DMS53 (cell line): ENCODE results near the gene MFSD12.

Experiments
- DNase-seq: peaks from one replicate; lab custom pipeline; 2025; lab: John Stamatoyannopoulos, UW

MFSD12 gene

GRCh38 chr19:3536429-3537100, 20.8 kb downstream of the MFSD12 start:
- no peak for DNase-seq

GRCh38 chr19:3535981-3536380, 21.4 kb downstream of the MFSD12 start:
- no peak for DNase-seq

DNA sequence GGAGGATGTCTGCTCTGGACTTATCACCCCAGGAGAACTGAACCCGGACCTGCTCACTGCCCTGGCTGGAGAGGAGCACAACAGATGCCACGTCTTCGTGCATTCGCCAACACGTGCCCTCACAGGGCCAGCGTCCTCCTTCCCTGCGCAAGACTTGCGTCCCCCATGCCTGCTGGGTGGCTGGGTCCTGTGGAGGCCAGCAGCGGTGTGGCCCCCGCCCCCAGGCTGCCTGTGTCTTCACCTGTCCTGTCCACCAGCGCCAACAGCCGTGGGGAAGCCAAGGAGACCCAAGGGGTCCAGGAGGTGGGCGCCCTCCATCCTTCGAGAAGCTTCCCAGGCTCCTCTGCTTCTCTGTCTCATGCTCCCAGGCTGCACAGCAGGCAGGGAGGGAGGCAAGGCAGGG, 21.8 kb downstream of the MFSD12 start:
- no peak for DNase-seq

- no peak for DNase-seq
These were observed 22.2 kb downstream of the MFSD12 start for GRCh38 chr19:3535235-3535535.

- no peak for DNase-seq
These were observed 22.8 kb downstream of the MFSD12 start for GRCh38 chr19:3534375-3535234.

DNA sequence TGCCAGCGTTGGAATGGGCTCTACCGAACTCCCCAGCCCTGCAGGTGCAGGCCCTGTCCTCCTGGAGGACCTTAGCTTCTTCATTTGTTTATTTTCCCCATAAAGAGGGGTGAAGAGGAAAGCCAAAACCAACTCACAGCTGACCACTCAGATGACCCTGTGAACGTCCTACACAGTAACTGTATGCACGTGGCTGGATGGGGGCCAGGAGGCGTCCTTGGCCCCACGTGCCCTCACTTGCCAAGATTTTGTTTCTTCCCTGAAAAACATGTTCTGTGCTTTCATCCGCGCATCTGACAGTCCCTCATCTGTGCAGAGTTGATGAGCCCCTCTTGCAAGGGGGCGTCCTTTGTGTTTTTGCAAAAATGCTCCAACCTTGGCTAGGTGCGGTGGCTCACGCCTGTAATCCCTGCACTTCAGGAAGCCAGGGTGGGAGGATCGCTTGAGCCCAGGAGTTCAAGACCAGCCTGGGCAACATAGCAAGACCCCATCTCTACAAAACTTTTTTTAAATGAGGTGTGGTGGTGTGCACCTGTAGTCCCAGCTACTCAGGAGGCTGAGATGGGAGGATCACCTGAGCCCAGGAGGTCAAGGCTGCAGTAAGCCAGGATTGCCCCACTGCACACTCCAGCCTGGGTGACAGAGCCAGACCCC, 23.7 kb downstream of the MFSD12 start:
- DNase-seq, result no peak

GRCh38 chr19:3533033-3533432, 24.4 kb downstream of the MFSD12 start:
- no peak for DNase-seq

DNA sequence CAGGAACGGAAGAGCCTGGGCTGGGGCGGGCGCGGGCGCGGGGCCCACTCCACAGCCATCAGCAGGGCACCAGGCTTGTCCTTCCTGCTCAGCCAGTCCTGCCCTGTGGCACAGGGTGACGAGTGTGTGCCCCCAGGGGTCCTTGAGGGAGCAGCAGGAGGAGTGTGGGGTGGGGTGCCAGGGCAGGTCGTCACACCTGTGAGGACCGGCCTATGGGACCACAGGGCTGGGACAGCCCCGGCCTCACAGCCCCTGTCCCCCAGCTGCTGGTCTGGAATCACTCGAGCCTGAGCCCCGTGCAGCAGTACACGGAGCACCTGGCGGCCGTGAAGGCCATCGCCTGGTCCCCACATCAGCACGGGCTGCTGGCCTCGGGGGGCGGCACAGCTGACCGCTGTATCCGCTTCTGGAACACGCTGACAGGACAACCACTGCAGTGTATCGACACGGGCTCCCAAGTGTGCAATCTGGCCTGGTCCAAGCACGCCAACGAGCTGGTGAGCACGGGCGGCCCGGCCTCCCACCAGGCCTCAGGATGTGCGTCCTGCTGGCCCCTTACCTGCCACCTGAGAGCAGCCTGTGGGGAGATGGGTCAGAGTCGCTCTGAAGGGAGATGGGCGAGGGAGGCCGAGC, 25.1 kb downstream of the MFSD12 start:
- DNase-seq, result no peak

DNA sequence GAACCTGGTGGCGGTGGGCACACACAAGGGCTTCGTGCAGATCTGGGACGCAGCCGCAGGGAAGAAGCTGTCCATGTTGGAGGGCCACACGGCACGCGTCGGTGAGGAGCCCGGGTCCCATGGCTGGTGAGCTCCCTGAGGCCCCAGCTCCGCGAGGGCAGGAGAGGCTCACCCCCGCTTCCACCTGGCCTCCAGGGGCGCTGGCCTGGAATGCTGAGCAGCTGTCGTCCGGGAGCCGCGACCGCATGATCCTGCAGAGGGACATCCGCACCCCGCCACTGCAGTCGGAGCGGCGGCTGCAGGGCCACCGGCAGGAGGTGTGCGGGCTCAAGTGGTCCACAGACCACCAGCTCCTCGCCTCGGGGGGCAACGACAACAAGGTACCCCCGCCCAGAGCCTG, 25.7 kb downstream of the MFSD12 start:
- DNase-seq, result no peak

- DNase-seq, result no peak
These were observed 27.0 kb downstream of the MFSD12 start for GRCh38 chr19:3530389-3530788.

- peak; percentile 45 for DNase-seq
These were observed 28.1 kb downstream of the MFSD12 start for GRCh38 chr19:3529299-3529698.

GRCh38 chr19:3528539-3529211, 28.7 kb downstream of the MFSD12 start:
- no peak for DNase-seq

DNA sequence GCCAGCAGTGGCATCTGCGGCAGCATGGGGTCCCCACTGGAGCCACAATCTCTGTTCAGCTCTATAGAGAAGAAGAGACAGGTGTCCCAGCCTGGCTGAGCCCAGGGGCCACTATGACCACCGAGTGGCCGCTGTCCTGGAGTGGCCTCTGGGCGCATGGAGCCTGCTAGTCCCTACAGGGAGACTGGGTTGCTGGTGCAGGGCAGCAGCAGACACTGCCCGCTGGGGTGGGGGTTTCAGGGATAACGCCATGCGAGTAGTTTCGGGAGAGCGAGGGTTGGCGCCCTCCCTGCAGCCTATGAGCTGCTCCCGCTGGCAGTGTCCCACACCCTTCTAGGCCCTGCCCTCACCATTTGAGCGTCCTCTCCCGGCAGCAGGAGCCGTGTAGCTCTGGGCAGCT, 29.3 kb downstream of the MFSD12 start:
- no peak for DNase-seq

DNA sequence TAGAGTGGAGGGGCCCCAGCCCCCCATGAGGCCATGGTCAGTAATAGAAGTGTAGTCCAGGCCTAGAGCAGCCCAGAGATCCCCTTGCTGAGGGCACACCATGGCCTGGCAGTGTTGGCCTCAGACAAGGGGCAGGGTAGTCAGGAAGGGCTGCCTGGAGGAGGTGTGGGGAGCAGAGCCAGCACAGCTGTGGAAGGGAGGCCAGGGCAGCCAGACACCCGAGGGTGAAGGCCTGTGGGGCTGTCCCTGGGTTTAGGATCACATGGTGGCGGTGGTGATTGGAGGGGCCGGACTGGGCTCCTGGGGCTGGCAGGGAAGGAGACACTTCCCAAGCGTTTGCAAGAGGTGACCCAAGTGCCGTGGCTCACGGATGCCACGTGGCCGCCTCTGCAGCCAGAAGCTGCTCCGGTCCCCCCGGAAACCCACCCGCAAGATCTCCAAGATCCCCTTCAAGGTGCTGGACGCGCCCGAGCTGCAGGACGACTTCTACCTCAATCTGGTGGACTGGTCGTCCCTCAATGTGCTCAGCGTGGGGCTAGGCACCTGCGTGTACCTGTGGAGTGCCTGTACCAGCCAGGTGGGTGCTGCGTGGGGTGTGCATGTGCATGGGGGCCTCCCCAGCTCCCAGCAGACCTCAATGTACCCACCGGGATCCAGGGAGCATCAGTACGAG, 30.0 kb downstream of the MFSD12 start:
- no peak for DNase-seq

DNA sequence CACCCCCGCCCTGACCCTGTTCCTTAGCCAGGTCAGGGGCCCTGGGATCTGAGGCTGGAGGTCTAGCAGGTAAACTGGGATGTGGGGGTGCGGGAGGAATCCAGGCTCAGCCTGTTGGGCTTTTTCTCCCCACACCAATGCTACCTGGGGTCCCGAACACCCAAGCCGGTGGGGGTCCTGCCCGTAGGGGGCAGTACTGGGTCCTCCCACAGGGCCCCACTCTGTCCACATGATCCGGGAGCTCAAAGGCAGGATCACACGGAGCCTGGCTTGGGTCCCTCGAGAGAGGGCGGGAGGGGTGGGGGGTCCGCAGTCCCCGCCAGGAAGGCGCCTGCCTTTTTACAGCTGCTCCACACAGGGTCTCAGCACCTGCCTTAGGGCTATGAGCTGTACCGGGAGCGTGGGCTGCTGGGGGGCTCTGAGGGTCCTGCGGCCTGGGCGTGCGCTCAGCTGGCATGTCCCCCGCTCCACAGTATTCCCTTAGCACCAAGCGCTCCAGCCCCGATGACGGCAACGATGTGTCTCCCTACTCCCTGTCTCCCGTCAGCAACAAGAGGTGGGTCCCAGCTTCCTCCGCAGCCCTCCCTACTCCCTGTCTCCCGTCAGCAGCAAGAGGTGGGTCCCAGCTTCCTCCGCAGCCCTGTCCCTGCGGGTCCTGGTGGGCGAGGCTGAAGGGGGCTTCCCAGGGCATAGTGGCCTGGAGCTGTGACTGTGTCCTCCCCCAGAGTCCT, 30.7 kb downstream of the MFSD12 start:
- DNase-seq, result no peak

GRCh38 chr19:3524904-3525451, 32.4 kb downstream of the MFSD12 start:
- DNase-seq, result no peak

GRCh38 chr19:3524078-3524842, 33.1 kb downstream of the MFSD12 start:
- no peak for DNase-seq

DNA sequence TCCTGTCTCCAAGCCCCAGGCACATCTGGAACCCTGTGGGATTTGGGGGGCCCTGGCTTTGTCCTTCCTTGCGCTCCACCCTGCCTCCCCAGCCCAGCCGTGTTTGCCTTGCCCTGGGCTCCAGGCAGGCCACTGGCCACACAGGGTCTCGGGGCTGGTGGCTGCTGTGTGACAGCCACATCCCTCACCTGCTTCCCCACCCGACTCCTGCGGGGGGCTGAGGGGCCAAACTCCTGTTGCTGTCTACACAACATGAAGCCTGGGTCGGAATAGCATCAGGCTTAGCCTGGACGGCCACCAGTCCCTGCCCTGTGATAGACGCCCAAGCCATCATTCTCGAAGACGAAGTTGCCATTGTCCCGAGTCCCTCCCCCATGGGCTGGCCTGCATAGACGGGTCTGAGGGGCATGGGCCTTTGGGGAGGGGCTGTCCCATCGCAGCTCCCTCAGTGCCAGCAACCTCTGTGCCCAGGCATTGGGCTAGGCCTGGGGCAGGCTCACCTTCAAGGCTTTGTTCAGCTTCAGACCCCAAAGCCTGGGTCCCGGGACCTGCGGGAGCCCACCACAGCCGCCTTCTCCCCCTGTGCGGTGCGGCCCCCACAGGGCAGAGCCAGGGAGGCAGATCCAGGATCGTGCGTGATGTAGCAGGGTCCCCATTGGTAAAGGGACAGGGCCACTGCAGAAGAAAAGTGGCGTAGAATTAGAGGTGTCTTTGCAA, 33.9 kb downstream of the MFSD12 start:
- no peak for DNase-seq
